HG03469 (cell line): Measurements from ENCODE around the gene PIK3R6.

Experiments
- ATAC-seq: cut with Tn5 transposase; IDR thresholded peaks from one replicate; pipeline ENCODE4 v1.9.1; 2021; ENCODE audit warnings: mild to moderate bottlenecking, moderate library complexity, moderate number of reproducible peaks; ENCODE audit not compliant: unreplicated experiment

Gene PIK3R6

DNA sequence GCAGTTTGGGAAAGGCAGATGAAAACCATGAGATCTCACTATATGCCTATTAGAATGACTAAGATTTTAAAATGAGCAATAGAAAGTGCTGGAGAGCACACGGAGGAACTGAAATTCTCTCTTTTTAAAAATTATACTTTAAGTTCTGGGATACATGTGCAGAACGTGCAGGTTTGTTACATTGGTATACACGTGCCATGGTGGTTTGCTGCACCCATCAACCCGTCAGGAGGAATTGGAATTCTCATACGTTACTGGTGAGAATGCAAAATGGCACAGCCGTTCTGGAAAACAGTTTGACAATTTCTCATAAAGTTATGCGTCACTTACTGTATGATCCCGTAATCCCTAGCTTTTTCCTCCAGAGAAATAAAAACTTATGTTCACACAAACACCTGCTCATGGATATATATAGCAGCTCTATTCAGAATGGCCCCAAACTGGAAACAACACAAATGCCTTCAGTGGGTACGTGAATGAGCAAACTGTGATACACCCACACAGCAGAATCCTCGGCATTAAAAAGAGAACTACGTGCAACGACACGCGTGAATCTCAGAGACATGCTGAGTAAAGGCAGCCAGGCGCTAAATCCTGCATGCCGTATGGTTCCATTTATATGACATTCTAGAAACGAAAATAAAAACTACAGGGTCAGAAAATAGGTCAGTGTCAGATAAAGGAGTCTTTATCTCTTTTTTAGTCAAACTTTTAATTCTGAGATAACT, 11.8 kb downstream of the PIK3R6 start:
- ATAC-seq: peak; percentile 43

DNA sequence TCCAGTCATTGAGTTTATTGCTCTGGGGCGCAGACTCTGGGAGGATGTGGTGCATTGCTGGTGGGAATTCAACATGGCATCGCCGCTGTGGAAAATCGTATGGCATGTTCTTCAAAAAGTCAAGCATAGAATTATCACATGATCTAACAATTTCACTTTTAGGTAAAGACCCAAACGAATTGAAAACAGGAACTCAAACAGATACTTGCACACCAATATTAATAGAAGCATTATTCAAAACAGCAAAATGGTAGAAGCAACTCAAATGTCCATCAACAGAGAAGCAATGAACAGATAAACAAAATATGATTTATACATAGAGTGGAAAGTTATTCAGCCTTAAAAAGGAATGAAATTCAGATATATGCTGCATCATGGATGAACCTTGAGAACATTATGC, 15.9 kb downstream of the PIK3R6 start:
- no peak for ATAC-seq

DNA sequence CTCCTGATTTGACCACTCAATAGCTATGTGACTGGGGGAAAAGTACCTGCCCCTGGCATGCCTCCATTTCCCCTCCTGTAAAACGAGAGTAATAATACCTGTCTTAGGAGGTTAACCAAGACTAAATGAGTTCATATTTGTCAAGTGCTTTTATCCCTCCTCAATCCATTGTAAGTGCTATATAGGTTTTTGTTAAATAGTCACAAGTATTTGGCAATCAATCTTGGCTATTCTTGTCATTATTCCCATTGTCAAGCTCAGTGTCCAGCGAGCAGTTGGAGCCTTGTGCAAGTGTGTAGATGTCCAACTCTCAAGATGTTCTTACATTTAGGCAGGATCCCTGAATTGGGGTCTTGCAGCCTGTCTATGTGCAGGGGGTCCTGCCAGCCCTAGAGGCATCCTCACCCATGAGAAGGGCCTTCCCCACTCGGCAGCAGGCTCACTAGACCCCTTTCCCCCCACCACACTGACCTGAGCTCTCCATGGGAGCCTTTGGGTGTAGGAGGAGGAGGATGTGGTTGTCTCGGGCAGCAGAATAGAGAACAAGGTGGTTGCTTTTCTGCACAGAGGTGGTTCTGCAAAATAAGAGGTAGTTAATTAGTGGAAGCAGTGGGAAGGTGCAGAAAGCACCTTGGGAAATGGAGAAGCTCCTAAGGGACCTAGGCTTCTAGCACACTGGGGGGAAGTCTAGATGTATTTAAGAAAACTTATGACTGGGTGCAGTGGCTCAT, 18.0 kb downstream of the PIK3R6 start:
- ATAC-seq: no peak

DNA sequence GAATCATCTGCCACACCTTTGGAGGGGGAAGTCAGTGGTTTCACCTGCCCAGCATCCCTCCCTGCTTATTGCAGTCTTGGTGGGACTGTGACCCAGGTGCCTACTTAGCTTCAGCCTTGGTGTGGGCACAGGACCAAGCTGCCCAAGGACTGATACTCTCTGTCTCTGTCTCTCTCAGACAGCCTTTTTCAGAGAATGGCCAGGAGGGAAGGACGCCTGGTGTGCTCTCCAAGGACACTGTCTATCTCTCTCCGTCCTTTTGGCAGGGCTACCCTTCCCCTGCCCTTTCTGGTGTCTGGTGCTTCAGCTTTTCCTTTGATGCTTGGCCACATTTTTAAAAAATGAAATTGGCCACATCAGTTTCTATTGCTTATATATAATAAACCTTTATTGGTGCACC, 19.6 kb downstream of the PIK3R6 start:
- no peak for ATAC-seq

DNA sequence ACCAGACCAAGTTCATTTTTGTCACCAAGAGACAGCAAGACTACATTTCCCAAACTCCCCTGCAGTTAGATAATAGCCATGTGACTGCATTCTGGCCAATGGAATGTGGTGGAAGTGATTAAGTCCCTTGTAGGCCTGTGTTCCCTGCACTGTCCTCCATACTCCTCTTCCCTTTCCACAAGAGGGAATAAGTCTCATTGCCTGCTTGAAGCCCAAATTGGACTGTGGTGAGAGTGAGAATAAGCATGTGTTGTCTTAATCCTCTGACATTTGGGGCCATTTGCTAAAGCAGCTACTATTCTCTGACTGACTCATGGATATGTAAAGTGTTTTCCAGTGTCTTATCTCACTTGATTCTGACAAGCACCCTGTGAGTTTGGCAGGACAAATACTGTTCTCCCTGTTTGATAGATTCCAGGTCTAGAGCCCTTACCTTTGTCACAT, 20.7 kb downstream of the PIK3R6 start:
- no peak for ATAC-seq

DNA sequence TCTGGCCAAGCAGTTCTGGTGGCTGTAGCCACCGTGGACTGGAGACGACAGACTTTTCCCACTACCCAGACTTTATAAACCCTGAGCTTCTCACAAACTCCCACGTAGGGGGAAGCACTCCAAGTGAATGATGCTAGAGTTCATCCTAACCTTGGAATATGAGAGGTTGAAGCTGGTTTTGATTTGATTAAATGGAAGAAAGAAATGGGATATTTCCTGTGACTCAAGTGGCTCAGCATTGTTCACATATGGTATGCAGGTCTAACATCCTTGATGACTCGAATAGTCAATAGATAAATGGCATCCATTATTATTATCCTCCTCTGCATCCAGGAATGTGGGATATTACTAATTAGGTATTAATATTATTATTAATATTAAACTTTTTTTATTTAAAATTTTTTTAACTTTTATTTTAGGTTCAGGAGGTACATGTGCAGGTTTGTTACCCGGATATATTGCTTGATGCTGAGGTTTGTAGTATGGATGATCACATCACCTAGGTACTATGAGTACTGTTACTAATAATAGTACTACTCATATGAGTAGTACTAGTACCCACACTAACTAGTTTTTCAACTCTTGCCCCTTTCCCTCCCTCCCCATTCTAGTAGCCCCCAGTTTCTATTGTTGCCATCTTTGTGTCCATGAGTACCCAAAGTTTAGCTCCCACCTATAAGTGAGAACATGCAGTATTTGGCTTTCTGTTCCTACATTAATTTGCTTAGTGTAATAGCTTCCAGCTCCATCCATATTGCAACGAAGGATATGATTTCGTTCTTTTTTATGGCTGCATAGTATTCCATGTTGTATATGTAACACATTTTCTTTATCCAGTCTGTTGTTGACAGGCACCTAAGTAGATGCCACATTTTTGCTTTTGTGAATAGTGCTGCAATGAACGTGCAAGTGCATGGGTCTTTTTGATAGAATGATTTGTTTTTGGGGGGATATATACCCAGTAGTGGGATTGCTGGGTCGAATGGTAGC, 22.9 kb downstream of the PIK3R6 start:
- ATAC-seq: no peak

DNA sequence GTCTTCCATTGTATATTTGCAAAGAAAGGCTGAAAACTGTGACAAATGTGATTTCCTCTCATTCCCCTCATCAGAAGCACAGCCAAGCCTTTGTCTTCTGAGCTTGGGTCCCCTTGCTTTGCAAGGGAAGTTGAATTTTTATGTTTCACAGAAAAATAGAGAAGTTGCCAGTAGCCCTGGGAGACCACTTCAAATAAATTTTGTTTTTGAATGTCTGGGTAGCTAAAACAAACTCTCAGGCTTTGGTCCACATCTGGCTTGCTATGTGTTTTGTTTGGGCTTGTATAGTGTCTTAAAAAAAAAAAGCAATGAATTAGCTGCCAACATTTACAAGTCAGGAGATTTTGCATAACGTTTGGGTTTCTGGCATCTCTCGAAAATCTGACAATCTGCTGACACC, 24.1 kb downstream of the PIK3R6 start:
- no peak for ATAC-seq

DNA sequence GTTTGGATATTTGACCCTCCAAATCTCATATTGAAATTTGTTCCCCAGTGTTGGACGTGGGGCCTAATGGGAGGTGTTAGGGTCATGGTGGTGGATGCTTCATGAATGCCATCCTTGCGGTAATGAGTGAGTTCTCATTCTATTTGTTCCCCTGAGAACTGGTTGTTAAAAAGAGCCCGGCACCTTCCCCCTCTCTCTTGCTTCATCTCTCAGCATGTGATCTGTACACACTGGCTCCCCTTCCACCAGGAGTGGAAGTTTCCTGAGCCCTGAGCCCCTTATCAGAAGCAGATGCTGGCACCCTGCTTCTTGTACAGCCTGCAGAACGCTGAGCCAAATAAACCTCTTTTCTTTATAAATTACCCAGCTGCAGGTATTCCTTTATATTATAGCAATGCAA, 25.6 kb downstream of the PIK3R6 start:
- no peak for ATAC-seq

DNA sequence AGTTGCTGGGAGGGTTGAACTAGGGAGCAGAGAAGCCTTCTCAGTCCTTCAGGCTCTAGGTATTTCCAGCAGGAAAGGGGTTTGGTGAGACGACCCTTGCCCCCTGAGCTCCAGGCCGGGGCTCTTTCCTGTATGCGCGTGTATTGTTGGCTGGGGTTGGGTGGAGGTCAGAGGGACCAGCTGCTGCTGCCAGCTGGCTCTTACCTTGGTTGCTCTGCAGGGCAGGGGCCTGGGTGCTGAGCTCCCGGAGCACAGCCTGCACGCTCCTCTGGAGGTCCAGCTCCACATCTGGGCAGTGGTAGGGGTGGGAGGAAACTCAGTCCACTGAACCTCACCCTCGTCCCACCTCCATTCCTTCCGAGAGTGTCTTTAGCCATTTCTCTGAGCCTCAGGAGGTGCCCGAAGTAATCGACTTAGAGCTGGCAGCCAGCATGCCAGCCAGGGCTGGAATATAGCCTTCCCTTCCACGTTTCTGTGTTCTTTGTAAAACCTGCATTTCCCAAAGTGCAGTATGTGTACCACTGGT, 28.0 kb downstream of the PIK3R6 start:
- ATAC-seq: no peak

DNA sequence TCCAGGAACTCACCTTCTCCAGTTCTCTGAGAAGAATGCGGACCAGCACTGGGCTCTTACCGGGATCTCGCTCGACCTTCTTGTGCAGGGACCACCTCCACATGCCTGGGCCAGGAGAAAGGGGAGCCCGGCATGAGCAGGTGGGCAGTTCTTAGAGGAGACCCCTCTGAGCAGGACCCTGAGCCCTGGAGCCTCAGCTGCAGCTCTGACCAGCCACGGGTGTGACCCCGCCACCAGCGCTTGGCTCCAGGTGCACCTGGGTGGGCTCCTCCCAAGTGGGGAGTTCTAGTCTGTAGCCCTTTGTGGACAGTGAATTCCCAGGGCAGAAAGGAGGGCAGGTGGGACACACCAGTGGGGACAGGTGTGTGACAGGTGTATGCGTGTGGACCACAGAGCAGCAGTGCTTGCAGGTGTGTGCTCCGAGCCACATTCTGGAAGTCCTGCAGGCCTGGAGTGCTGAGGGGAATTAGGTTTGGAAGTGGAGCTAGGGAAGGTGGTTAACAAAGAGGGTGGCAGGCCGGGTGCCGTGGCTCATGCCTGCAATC, 28.9 kb downstream of the PIK3R6 start:
- ATAC-seq: no peak

DNA sequence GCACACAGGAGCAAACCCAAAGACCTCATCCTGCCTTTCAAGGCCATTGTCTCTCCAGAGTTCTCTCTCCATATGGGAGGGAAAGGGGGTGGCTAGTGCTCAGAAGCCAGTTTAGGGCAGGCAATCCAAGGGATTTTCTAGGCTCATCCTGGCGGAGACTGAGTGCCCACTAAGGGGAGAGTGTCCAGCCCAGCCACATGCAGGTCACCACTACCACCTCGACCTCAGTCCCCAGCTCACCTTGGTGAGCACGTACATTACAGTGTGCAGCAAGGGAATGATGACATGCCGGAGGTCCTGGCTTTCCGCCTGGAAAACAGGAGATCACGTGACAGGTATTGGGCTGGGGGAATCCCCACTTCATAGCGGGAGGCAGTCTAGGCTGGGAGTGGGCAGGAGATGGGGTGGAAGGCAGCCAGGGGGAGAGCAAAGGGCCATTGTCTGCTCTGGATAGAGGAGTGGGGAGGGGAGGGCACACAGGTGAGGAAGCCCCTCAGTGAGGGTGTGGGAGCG, 29.9 kb downstream of the PIK3R6 start:
- no peak for ATAC-seq

DNA sequence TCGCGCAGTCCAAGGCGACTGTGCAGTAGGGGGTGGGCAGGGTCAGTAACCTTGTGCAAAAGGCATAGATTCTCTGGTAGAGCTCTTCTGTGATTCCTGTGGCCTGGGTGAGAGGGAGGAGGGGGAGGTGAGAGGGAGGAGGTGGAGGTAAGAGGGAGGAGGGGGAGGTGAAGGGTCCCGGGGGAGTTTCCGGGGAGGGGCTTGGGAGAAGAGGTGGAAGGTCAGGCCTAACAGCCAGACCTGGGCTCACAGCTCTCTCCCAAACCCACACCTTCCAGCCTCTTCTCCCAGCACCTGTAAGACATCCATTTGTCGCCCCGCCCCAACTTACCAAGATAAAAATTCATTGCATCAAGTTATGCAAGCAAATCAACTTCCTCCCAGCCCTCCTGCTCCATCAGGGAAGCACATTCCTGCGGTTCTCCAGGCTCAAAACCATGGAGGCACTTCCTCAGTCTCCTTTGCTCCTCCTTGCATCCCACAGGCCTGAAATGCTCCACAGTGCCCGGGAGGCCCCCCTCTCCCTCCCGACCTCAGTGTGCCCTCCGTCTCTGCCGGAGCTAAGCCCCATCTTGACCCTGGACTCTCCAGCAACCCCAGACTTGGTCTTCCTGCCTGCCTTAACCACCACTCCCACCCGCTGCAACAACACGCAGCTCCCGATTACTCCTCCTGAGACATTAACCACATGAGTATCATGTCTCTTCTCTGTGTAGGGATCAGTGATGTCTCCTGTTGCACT, 30.5 kb downstream of the PIK3R6 start:
- no peak for ATAC-seq

DNA sequence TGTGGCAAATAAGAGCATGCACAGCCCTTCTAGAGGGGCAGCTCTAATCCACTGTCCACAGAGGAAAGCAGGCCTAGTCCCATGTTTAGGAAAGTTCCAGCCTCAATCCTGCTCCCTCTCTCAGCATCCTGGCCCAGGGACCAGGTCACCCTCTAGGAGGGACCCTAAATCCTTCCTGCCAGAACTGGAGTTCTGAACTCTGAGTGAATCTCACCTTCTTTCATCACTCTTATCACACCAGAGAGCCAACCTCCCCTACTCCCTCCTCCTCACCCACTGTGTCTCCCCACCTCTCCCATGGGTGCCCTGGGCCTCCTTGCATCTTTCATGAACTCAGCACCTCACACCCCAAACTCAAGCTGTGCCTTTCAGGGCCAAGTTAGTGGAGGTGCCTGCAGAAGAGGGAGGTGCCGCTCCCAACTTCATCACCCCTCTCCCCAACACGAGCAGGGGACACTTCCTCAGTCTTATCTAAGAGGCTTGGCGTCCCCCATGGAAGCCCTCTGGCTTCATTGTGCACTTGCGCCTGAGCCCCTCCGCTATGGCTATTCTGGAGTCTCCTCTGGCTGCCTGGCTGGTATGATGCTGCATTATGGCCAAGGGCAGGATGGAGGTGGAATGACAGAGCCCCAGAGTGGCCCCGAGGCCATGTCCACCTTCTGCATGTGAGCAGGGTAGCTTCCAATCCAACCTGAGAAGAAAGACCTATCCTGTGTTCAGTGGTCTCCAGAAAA, 31.7 kb downstream of the PIK3R6 start:
- no peak for ATAC-seq

DNA sequence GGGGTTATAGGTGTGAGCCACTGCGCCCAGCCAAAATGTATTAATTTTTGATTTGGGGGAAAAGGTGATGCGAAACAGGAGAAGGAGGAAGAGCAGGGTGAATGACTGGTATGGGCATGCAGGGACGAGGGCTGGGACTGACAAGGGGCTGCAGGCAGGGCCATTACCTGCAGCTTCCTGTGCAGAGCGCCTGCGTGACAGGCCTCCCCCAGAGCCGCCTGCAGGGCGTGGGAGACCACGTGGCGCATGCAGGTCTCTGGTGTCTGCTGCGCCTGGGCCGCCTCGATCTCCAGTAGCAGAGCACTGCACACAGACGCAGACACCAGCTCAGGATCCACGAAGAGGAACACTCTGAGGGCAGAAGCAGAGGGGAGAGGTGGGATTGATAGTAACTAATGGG, 32.4 kb downstream of the PIK3R6 start:
- no peak for ATAC-seq

DNA sequence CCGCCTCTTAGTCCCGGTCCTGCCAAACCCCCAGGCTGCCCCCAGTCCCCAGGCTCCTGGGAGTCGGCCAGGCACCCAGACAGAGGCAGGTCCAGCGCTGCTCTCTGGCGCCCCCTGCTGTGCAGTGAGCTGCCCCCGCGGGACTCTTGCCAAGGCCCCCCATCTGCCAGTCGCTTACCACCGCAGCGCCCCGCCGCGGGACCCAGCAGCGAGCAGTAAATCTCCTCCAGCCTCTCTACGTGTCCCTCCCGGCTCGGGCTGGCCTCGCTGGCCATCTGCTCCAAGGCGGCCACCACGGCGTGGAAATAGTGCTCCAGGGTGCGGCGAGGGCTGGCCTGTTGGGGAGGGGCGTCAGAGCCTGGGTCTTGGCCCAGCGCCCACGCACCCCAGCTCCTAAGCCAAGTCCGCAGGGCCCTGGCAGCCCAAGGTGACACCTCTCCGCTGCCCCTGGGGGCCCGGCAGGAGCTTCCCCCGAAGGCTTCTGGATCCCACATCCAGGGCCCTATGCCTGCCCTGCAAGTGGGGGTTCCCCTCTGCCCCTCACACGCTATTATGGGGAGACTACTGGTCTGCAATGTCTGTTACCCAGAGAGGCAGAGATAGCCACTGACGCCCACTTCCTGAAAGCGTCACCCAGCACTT, 34.6 kb downstream of the PIK3R6 start:
- no peak for ATAC-seq

DNA sequence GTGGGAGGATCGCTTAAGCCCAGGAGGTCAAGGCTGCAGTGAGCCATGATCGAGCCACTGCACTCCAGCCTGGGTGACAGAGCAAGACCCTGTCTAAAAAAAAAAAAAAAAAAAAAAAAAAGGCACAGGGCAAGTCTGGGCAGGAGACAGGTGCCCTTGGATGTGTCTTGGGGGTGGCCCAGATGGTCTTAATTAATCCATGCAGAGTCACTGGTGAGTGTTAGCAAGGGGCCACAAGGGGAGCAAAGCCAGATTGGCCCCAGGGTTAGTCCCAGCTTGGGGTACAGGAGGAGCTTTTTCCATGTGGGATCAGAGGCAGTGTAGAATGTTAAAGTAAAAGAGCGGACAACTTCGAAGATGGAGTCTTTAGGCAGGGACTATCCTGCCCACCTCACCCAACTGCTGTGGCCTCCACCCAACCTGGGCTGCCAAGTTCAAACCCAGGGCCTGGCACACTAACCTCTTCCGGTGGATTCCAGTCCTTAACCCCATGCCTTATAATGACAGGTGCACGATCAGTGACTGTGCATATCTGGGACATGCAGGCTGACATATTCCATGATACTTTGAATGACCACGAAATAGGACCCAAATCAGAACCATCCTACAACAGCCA, 36.1 kb downstream of the PIK3R6 start:
- no peak for ATAC-seq

DNA sequence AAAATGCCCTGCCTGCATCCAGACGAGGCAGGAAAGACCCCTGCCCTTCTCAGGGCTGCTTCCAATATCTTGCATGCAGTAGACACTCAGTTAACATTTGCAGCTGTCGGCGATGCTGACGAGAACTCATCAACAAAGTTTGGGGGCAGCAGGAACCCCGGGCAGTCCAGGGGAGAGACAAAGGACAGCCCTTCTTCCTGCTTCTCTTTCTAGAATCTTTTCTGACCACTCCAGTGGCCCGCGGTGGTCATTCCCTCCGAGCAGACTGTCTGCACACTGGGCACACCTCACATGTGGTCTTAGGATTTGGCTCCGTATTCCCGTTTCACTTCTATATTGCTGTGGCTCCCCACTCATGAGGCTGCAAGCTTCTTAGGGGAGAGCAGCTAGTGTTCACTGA, 37.3 kb downstream of the PIK3R6 start:
- ATAC-seq: no peak
